Frontal cortex (tissue), 4 donors: Measurements from ENCODE around the gene MAGEA9B. TPM values are rescaled to one million over a fixed set of nuclear protein-coding genes. Genes with fewer than 3 reads are reported as not detected.
"Not testable (repeated sequence)": the region's sequence is repeated elsewhere in the genome, so short reads cannot be mapped to it uniquely, and the experiment has no call there.

Source experiments
- DNase-seq, 2 donors: peaks; one replicate each; pipeline ENCODE4 v3.0.0; 2012; ENCODE audit warnings: low spot score in 2 of 2
- FAIRE-seq: peaks from 2 replicates; lab custom pipeline; 2012; peaks lifted over from hg19 to GRCh38; lab: Jason Lieb, UNC
- total RNA-seq: library from RNA; depleted of rRNA; stranded (reverse); fragments of >200 nt; gene quantifications from one replicate; pipeline ENCODE4 v1.2.3, GENCODE V29; 2014
- donor health status: control.
- donor health status: control.
- donor health status: control.

Gene MAGEA9B
- total RNA-seq, 1 donor from 2014 or later, result not detected

DNA sequence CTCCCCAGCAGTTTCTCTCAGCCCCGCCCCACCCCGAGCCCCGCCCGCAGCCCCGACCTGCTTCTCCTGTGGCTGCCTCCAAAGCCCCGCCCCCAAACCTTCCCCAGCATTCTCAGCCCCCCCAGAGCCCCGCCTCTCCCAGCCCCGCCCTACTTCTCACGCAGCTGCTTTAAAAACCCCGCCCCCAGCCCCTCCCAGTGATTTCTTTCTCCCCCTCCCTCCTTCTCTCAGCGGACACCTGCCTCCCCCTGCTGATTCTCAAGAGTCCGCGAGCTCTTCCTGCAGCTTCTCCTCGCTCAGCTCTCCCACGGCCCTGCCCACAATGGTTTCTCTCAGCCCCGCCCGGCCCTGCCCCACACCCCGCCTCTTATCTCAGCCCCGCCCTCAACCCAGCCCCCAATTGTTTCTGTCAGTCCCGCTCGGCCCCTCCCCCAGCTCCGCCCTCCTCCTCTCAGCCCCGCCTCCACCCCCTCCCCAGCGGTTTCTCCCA, 47.1 kb downstream of the MAGEA9B start:
- DNase-seq (peak; percentile 72 to 75), FAIRE-seq (no peak)

DNA sequence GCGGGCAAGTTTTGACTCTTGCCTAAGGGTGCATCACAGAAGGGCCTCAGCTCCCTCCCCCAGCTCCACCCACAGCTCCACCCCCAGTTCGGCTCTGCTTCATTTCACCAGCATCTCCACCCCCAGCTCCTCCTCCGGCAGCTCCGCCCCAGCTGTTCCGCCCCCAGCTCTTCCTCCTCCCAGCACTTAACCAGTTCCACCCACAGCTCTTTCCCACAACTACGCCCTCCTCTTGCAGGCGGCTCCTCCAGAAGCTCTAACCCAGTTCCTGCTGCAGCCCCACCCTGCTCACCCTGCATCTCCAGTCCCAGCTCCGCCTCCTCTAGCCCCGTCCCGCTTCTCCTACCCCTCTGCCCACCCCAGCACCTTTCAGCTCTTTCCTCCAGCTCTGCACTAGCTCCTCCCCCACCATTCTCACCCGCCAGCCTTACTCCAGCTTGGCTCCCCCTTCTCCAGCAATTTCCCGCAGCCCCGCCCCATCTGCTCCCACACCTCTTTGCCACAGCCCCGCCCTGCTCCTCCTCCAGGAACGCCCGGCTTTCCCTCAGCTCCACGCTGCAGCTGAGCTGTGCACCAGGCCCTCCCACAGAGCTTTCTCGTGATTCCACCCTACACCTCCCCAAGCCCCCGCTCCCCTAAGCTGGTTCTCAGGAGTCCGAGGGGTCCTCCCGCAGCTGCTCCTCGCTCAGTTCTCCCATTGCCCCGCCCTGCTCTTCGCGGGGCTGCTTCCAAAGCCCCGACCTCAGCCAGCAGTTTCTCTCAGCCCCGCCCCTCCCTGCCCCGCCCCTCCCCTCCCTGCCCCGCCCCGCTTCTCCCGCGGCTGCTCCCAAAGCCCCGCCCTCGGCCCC, 47.8 kb downstream of the MAGEA9B start:
- no peak for FAIRE-seq
- peak; percentile 40 to 67 for DNase-seq

- not testable (repeated sequence) for FAIRE-seq, DNase-seq
These were observed 49.8 kb downstream of the MAGEA9B start for GRCh38 chrX:149537474-149537873.

DNA sequence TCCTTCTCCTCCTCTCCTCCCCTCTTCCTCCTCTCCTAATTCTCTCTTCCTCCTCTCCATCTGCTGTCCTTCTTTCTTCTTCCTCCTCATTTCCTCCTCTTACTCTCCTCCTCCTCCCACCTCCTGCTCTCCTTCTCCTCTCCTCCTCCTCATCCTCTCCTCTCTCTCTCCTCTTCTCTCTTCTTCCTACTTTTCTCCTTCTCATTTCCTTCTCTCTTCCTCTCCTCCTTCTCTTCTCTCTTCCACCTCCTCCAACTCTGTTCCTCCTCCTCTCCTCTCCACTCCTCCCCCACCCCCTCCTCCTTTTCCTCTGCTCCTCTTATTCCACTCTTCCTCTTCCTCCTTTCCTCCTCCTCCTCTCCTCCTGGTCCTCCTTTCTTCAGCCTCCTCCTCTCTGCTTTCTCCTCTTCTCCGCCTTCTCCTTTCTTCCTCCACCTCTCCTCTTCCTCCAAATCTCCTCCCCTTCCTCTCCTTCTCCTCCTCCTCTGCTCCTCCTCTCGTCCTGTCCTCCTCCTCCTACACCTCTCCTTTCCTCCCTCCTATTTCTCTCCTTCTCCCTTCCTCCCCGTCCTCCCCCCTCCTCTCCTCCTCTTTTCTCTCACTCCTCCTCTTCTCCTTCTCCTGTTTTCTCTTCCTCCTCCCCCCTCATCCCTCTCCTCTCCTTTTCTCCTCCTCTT, 52.2 kb downstream of the MAGEA9B start:
- not testable (repeated sequence) for DNase-seq, FAIRE-seq

- FAIRE-seq, result not testable (repeated sequence)
These were observed 53.3 kb downstream of the MAGEA9B start for GRCh38 chrX:149533999-149534398.

DNA sequence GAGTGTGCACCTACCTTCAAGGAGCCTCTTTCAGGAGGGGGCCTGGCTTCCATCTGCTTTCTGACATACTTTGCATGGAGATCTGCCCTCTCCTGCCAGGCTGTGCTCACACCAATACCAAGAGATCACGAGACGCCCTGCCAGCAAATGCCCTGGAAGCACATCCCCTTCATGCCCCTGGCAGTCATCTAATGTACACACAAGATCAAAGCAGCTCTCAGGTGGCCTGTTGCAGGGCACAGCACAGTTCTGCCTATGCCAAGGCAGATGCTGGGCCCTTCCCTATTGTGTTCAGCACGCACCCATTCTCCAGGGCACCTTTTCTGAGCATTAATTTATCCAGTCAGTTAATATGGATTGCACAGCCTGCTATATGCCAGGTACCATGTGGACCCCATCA, 54.4 kb downstream of the MAGEA9B start:
- FAIRE-seq, DNase-seq: not testable (repeated sequence)

More at GRCh38 chrX:149533999-149534398, 53.3 kb downstream of the MAGEA9B start:
- DNase-seq, result not testable (repeated sequence)

Other genes starting within 250 kb of the MAGEA9B start
- 86.4 TPM for gene IDS, start 82.2 kb downstream of the MAGEA9B start, total RNA-seq
- 15.1 TPM for gene EOLA1, start 46.4 kb downstream of the MAGEA9B start, total RNA-seq
- not detected for gene HSFX3, start 37.5 kb downstream of the MAGEA9B start, total RNA-seq
- gene HSFX2, start 7.9 kb upstream of the MAGEA9B start, total RNA-seq, result 1.2 TPM
- gene TMEM185A, start 44.3 kb upstream of the MAGEA9B start, total RNA-seq, result 42.4 TPM
- gene MAGEA11, start 124.6 kb upstream of the MAGEA9B start, total RNA-seq, result not detected
- 1.2 TPM for gene HSFX1, start 186.6 kb upstream of the MAGEA9B start, total RNA-seq
- not detected for gene MAGEA9, start 194.5 kb upstream of the MAGEA9B start, total RNA-seq